Glutamatergic neuron (in vitro differentiated cells): ENCODE measurements around the gene KCNC4. TPM values are rescaled to one million over a fixed set of nuclear protein-coding genes. Genes with fewer than 3 reads are reported as not detected.

ENCODE experiments used
- DNase-seq: peaks from one replicate; pipeline ENCODE4 v3.0.0; 2022
- H3K27ac Mint-ChIP-seq: one replicate; pipeline ENCODE4 v1.8.0; 2020; ENCODE audit warnings: mild to moderate bottlenecking, mixed read lengths, inconsistent platforms; ENCODE audit not compliant: unreplicated experiment
- H3K27me3 Mint-ChIP-seq: one replicate; pipeline ENCODE4 v1.8.0; 2020; ENCODE audit warnings: mild to moderate bottlenecking, moderate library complexity, mixed read lengths, inconsistent platforms; ENCODE audit not compliant: unreplicated experiment
- H3K36me3 Mint-ChIP-seq: one replicate; pipeline ENCODE4 v1.8.0; 2020; ENCODE audit warnings: mild to moderate bottlenecking, mixed read lengths, inconsistent platforms; ENCODE audit not compliant: unreplicated experiment
- H3K4me1 Mint-ChIP-seq: one replicate; pipeline ENCODE4 v1.8.0; 2020; ENCODE audit warnings: mild to moderate bottlenecking, low read depth, mixed read lengths, inconsistent platforms; ENCODE audit not compliant: unreplicated experiment
- H3K4me3 Mint-ChIP-seq: one replicate; pipeline ENCODE4 v1.8.0; 2020; ENCODE audit warnings: mild to moderate bottlenecking, mixed read lengths, inconsistent platforms; ENCODE audit not compliant: unreplicated experiment
- H3K9me3 Mint-ChIP-seq: one replicate; pipeline ENCODE4 v1.8.0; 2020; ENCODE audit warnings: mild to moderate bottlenecking, moderate library complexity, mixed read lengths, inconsistent platforms; ENCODE audit not compliant: unreplicated experiment
- CTCF ChIP-seq: fragments of 200-600 bp; sonication (generic); IDR thresholded peaks from one replicate; pipeline ENCODE4 v1.5.0; 2021; ENCODE audit not compliant: partially characterized antibody, unreplicated experiment
- total RNA-seq: library from RNA; stranded (reverse); fragmentation: NEBNext Ultra II Directional; extraction: Animal tissue kit (Norgen Biotek cat#: 25700); gene quantifications from one replicate; pipeline ENCODE4 v1.2.1, GENCODE V29; 2021; ENCODE audit not compliant: unreplicated experiment

KCNC4 gene
- total RNA-seq, 1 donor from 2014 or later: 9.7 TPM

- peaks cover 19% of the 10 kb centered on the region for H3K9me3 Mint-ChIP-seq
- no peak for DNase-seq
- peaks cover 15% of the 10 kb centered on the region for H3K27me3 Mint-ChIP-seq
- H3K4me3 Mint-ChIP-seq: no peak overlapping the region
- H3K36me3 Mint-ChIP-seq: no peaks in the 10 kb centered on the region
- no peak for TF ChIP-seq CTCF
- peaks cover 36% of the 10 kb centered on the region for H3K4me1 Mint-ChIP-seq
- H3K27ac Mint-ChIP-seq: no peak overlapping the region
These were observed 31.4 kb downstream of the KCNC4 start for GRCh38 chr1:110241516-110241915.

- Mint-ChIP-seq H3K36me3 (no peaks in the 10 kb centered on the region), H3K27ac (no peak overlapping the region), H3K4me3 (no peak overlapping the region), H3K27me3 (peaks cover 15% of the 10 kb centered on the region), H3K4me1 (peaks cover 36% of the 10 kb centered on the region), H3K9me3 (peaks cover 20% of the 10 kb centered on the region)
- TF ChIP-seq CTCF: no peak
- DNase-seq: no peak
These were observed 31.9 kb downstream of the KCNC4 start for GRCh38 chr1:110242062-110242461.

GRCh38 chr1:110242731-110243130 is 32.6 kb downstream of the KCNC4 start:
- Mint-ChIP-seq H3K9me3 (peaks cover 20% of the 10 kb centered on the region), H3K36me3 (no peaks in the 10 kb centered on the region), H3K4me3 (no peak overlapping the region), H3K4me1 (peaks cover 33% of the 10 kb centered on the region), H3K27ac (no peak overlapping the region), H3K27me3 (peaks cover 13% of the 10 kb centered on the region)
- DNase-seq: no peak
- no peak for TF ChIP-seq CTCF

DNA sequence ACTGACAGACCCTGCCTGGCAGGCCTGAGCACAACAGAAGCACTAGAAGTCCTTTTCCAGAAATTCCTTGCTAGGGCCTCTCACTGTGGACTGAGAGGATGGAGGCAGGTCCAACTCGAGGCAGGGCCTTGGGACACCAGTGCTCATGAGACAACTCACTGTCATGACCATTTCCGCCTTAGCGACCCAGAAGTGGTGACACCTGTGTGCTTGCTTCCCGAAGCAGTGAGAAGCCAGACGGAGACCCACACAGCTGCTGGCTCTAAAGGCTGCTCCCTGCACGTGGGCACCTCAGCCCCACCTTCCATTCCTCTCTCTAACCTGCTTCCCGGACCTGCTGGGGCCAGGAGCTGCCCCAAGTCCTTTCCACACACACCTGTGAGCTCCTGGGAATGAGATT is 33.0 kb downstream of the KCNC4 start:
- peaks cover 30% of the 10 kb centered on the region for H3K4me1 Mint-ChIP-seq
- H3K27me3 Mint-ChIP-seq: peaks cover 13% of the 10 kb centered on the region
- DNase-seq: no peak

GRCh38 chr1:110243574-110243973 is 33.5 kb downstream of the KCNC4 start:
- no peak for DNase-seq
- Mint-ChIP-seq H3K4me3 (no peak overlapping the region), H3K4me1 (peaks cover 26% of the 10 kb centered on the region), H3K27ac (no peak overlapping the region), H3K27me3 (peaks cover 13% of the 10 kb centered on the region), H3K36me3 (no peaks in the 10 kb centered on the region), H3K9me3 (peaks cover 19% of the 10 kb centered on the region)
- no peak for TF ChIP-seq CTCF

More for the DNA sequence above, 33.0 kb downstream of the KCNC4 start:
- Mint-ChIP-seq H3K4me3 (no peak overlapping the region), H3K36me3 (no peaks in the 10 kb centered on the region), H3K27ac (no peak overlapping the region), H3K9me3 (peaks cover 20% of the 10 kb centered on the region)
- no peak for TF ChIP-seq CTCF
